ENCODE data around the gene DONSON.

GRCh38 chr21:33537212-33537611 is 51.3 kb downstream of the DONSON start:
- TF ChIP-seq CTCF (IDR thresholded peaks at IDR 0.05; ENCODE audit: low read depth, low read length) (no peak), EZH2phosphoT487 (IDR thresholded peaks at IDR 0.05; ENCODE audit: low read depth) (no peak)

All from OCI-LY3 (cell line).